Measurements from ENCODE around the gene RMI1.
"Not testable (repeated sequence)": the region's sequence is repeated elsewhere in the genome, so short reads cannot be mapped to it uniquely, and the experiment has no call there.

RMI1 gene

DNA sequence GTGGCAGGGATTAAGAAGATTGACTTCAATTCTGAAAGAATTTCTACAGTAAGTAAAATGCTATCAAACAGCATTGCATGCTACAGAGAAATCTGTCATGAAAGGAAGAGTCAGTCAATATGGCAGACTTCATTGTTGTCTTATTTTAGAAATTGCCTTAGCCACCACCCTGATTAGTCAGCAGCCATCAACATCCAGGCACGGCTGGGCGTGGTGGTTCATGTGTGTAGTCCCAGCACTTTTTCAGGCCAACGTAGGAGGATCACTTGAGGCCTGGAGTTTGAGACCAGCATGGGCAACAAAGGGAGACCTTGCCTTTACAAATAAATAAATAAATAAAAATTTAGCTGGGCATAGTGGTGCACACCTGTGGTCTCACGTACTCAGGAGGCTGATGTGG lies 46.6 kb downstream of the RMI1 start:
- no peak for DNase-seq

DNA sequence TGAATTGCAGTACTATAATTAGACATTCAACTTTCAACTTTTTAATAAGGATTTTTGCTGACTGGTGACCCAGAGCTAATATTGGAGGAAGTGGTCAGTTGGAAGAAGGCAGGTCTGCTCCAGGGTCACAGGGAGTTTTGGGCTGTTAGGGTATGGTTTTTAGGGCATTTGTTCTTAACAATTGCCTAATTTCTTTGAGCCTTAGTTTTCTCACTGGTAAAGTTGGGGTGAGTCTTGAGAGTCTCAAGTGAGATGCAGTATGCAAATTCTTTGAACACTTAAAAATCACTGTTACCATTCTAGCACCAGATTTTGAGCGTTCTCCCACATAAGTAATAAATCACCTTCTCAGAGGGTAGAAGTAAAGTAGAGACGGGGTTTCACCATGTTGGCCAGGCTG lies 50.9 kb downstream of the RMI1 start:
- DNase-seq, result no peak

DNA sequence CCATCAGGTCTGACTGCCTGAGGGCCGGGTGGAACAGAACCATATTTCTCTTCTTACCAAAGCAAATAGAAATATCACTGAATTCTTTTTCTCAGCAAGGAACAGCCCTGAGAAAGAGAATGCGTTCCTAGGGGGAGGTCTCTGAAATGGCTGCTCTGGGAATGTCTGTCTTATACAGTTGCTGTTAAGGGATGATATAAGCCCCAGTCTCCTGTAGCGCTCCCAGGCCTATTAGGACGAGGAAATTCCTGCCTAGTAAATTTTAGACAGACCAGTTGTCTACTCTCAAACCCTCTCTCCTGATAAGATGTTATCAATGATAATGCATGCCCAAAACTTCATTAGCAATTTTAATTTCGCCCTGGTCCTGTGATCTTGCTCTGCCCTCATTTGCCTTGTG lies 61.3 kb downstream of the RMI1 start:
- DNase-seq, result not testable (repeated sequence)

DNA sequence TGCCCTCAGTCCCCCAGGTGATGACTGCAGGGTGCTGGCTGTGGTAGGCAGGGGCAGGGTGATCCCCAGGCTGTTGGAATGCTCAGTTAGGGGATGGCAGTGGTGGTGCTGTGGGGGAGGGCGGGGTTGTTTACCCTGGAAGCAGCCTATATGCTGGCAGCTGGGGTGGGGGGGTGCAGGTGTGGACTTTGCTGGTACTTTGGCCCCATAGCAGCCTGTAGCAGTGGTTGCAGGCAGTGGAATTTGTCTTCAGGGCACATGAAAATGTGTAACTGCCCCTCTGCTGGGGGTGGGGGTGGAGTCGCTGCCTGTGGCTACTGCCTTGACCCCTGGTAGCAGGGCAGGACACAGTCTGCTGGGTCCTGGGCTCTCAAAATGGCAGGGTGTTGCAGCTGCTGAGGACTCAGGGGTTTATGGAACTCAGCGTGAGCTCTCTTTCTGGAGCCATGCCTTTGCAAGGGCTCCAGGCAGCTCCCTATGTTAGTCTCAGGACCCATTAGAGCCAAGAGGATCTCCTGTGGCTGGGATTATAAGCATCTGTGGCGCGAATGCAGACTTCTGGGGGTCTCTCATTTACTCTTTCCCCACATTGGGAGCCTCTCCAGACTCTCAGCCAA lies 65.0 kb downstream of the RMI1 start:
- no peak for DNase-seq
